OCI-LY7 (cell line): ENCODE data around the gene TSPYL6. TPM values are rescaled to one million over a fixed set of nuclear protein-coding genes. Genes with fewer than 3 reads are reported as not detected.
"Not testable (repeated sequence)": the region's sequence is repeated elsewhere in the genome, so short reads cannot be mapped to it uniquely, and the experiment has no call there.

Experiments used
- BruUV-seq: library from RNA; stranded (reverse); fragments of 400-500 nt; replicated peaks from 2 replicates; lab custom pipeline; 2021; lab: Mats Ljungman, UMichigan
- CTCF ChIA-PET: fragments of 300-600 bp; sonication (Branson Sonifier 250); formaldehyde crosslinking; loops from one replicate; lab custom pipeline; 2022; ENCODE audit warnings: antibody characterized with exemption; ENCODE audit not compliant: unreplicated experiment; lab: Charles Lee
- POLR2A ChIA-PET: fragments of 300-600 bp; sonication (Branson Sonifier 250); formaldehyde crosslinking; loops from one replicate; lab custom pipeline; 2022; ENCODE audit warnings: antibody characterized with exemption; lab: Charles Lee
- DNase-seq: peaks from one replicate; pipeline ENCODE4 v3.0.0-alpha.2; 2015; ENCODE audit warnings: low spot score
- H2AFZ ChIP-seq: fragments of 200-600 bp; sonication (generic), shearing (Covaris generic); 2 replicates; pipeline ENCODE4 v1.6.1; 2014; ENCODE audit warnings: mild to moderate bottlenecking, antibody characterized with exemption, low read length, moderate library complexity
- H3K27ac ChIP-seq: fragments of 200-600 bp; sonication (generic); 2 replicates; pipeline ENCODE4 v1.5.1; 2014; ENCODE audit warnings: mixed run types, low read depth, mild to moderate bottlenecking, moderate library complexity, low read length, inconsistent platforms; ENCODE audit not compliant: poor library complexity, severe bottlenecking
- H3K36me3 ChIP-seq: fragments of 200-600 bp; sonication (generic); 2 replicates; pipeline ENCODE4 v1.6.1; 2014; ENCODE audit warnings: mild to moderate bottlenecking, antibody characterized with exemption, low read length, moderate library complexity, mixed read lengths; ENCODE audit not compliant: insufficient read depth
- H3K4me1 ChIP-seq: fragments of 200-600 bp; sonication (generic); 2 replicates; pipeline ENCODE4 v1.5.1; 2014; ENCODE audit warnings: mild to moderate bottlenecking, low read length; ENCODE audit not compliant: insufficient read depth, poor library complexity, severe bottlenecking
- H3K4me2 ChIP-seq: fragments of 200-600 bp; sonication (generic); 2 replicates; pipeline ENCODE4 v1.6.1; 2014; ENCODE audit warnings: mild to moderate bottlenecking, low read length
- H3K4me3 ChIP-seq: fragments of 200-600 bp; sonication (generic); 2 replicates; pipeline ENCODE4 v1.5.1; 2014; ENCODE audit warnings: mild to moderate bottlenecking, low read depth, low read length; ENCODE audit not compliant: poor library complexity, severe bottlenecking
- H3K79me2 ChIP-seq: fragments of 200-600 bp; sonication (generic); 2 replicates; pipeline ENCODE4 v1.6.1; 2016; ENCODE audit warnings: low read depth, mild to moderate bottlenecking, low read length, moderate library complexity, mixed read lengths; ENCODE audit not compliant: insufficient read depth
- H3K9me2 ChIP-seq: fragments of 200-600 bp; sonication (generic); 2 replicates; pipeline ENCODE4 v1.6.1; 2016; ENCODE audit warnings: mild to moderate bottlenecking, low read length, mixed read lengths; ENCODE audit not compliant: insufficient read depth
- H3K9me3 ChIP-seq: fragments of 200-600 bp; sonication (generic); 2 replicates; pipeline ENCODE4 v1.6.1; 2014; ENCODE audit warnings: mild to moderate bottlenecking, mixed run types, low read length, mixed read lengths
- H4K20me1 ChIP-seq: fragments of 200-600 bp; sonication (generic); 2 replicates; pipeline ENCODE4 v1.6.1; 2014; ENCODE audit warnings: mild to moderate bottlenecking, antibody characterized with exemption, low read length, moderate library complexity, mixed read lengths; ENCODE audit not compliant: insufficient read depth
- CTCF ChIP-seq: fragments of 200-600 bp; sonication (generic); conservative IDR thresholded peaks from 2 replicates; pipeline ENCODE4 v1.5.1; 2014; ENCODE audit warnings: mild to moderate bottlenecking, antibody characterized with exemption, low read length, moderate library complexity, mixed read lengths
- EZH2phosphoT487 ChIP-seq: fragments of 200-600 bp; sonication (generic); IDR thresholded peaks from 2 replicates; pipeline ENCODE4 v1.6.1; 2018; ENCODE audit warnings: low read depth, borderline replicate concordance, mild to moderate bottlenecking, mixed run types, antibody characterized with exemption, low read length, moderate library complexity, mixed read lengths
- intact Hi-C: fragments of 100-400 bp; cut with micrococcal nuclease; formaldehyde crosslinking; loops from one replicate; pipeline ENCODE4 v1.10.0; 2022; ENCODE audit not compliant: unreplicated experiment
- total RNA-seq, 2 experiments: library from RNA; depleted of rRNA in 1 of 2; stranded (reverse); fragments of >200 nt in 1 of 2; shearing (Covaris generic) in 1 of 2; gene quantifications; 2 replicates each; pipeline ENCODE4 v1.2.3, GENCODE V29; 2014 to 2022

The TSPYL6 gene
- total RNA-seq, 2 experiments from 2014 or later, result not detected

GRCh38 chr2:54295911-54296310 is 39.9 kb upstream of the TSPYL6 start:
- Histone ChIP-seq H3K9me3 (no peaks in the 10 kb centered on the region), H3K36me3 (no peaks in the 10 kb centered on the region), H3K4me2 (no peak overlapping the region), H2AFZ (no peak overlapping the region), H3K4me1 (no peaks in the 10 kb centered on the region), H3K79me2 (no peaks in the 10 kb centered on the region), H4K20me1 (no peaks in the 10 kb centered on the region), H3K9me2 (no peaks in the 10 kb centered on the region), H3K27ac (no peak overlapping the region), H3K4me3 (no peak overlapping the region)
- no peak for DNase-seq
- ChIA-PET POLR2A (no interaction called here), CTCF (no interaction called here)
- intact Hi-C loops, result no loop called here
- no TSS peak for BruUV-seq
- no peak for TF ChIP-seq EZH2phosphoT487
- TF ChIP-seq CTCF, result no peak

GRCh38 chr2:54294665-54295064 is 38.6 kb upstream of the TSPYL6 start:
- H3K4me2 ChIP-seq, H3K4me1 ChIP-seq, H3K27ac ChIP-seq, DNase-seq, H3K9me3 ChIP-seq, H3K4me3 ChIP-seq, H3K9me2 ChIP-seq, H4K20me1 ChIP-seq, BruUV-seq, H2AFZ ChIP-seq, POLR2A ChIA-PET, H3K36me3 ChIP-seq, H3K79me2 ChIP-seq, intact Hi-C loops, CTCF ChIA-PET: not testable (repeated sequence)

- DNase-seq, result no peak
- no peaks in the 10 kb centered on the region for H3K9me3 ChIP-seq
- H3K9me2 ChIP-seq, result no peaks in the 10 kb centered on the region
- H2AFZ ChIP-seq, result no peak overlapping the region
- POLR2A ChIA-PET, result interaction anchor here (0.6 to 2.7 kb wide), 3 partner anchors 8 to 147 kb away, joined by 3 to 10 read pairs (median 5); no protein-coding TSS in a partner anchor
- H3K4me2 ChIP-seq, result no peak overlapping the region
- CTCF ChIA-PET, result no interaction called here
- no peak overlapping the region for H3K27ac ChIP-seq
- H3K4me3 ChIP-seq, result no peak overlapping the region
- intact Hi-C loops, result no loop called here
- no peaks in the 10 kb centered on the region for H3K4me1 ChIP-seq
- H4K20me1 ChIP-seq, result no peaks in the 10 kb centered on the region
- H3K36me3 ChIP-seq, result no peaks in the 10 kb centered on the region
- TF ChIP-seq EZH2phosphoT487 (no peak), CTCF (no peak)
- H3K79me2 ChIP-seq, result no peaks in the 10 kb centered on the region
- no TSS peak for BruUV-seq
Measured at GRCh38 chr2:54290356-54291025, 34.5 kb upstream of the TSPYL6 start.
